ENCODE measurements around the gene VAT1. TPM values are rescaled to one million over a fixed set of nuclear protein-coding genes. Genes with fewer than 3 reads are reported as not detected.

Gene VAT1
- total RNA-seq: 194 and 208 TPM in 2 replicates

GRCh38 chr17:43021741-43022512 is at the start of gene VAT1:
Gene VAT1, minus strand, starts transcription at chr17:43022385. Its CDS starts 63 bp downstream, at chr17:43022322.

GRCh38 chr17:43024407-43025289 is 2.5 kb upstream of the VAT1 start, which contains the start of gene RND2:
Gene RND2, plus strand, starts transcription at chr17:43025231. Its CDS starts 117 bp downstream, at chr17:43025348.

GRCh38 chr17:43006639-43007551 is 15.3 kb downstream of the VAT1 start, which contains the start of gene IFI35:
Gene IFI35, plus strand, starts transcription at chr17:43006784. Its CDS starts 164 bp downstream, at chr17:43006948.

GRCh38 chr17:42997984-42998938 is 23.9 kb downstream of the VAT1 start, which contains the start of gene RPL27:
Gene RPL27, plus strand, starts transcription at chr17:42998419. Its CDS starts 332 bp downstream, at chr17:42998751.

GRCh38 chr17:42980274-42980765 is 41.9 kb downstream of the VAT1 start, which contains the start of gene RUNDC1:
Gene RUNDC1, plus strand, starts transcription at chr17:42980565. Its CDS starts 12 bp downstream, at chr17:42980577.

GRCh38 chr17:42979511-42980273 is 42.5 kb downstream of the VAT1 start, which contains the start of gene PTGES3L:
Gene PTGES3L, minus strand, starts transcription at chr17:42980080. Its CDS starts 27 bp downstream, at chr17:42980053.

Other genes with a start within 250 kb of the VAT1 start
- 77.3 and 82.1 TPM in 2 replicates for gene VPS25, start 248.9 kb downstream of the VAT1 start, total RNA-seq
- 2.0 and 4.1 TPM in 2 replicates for gene WNK4, start 241.8 kb downstream of the VAT1 start, total RNA-seq
- 64.2 and 69.5 TPM in 2 replicates for gene COA3, start 223.7 kb downstream of the VAT1 start, total RNA-seq
- not detected in 2 replicates for gene CNTD1, start 223.5 kb downstream of the VAT1 start, total RNA-seq
- gene BECN1, start 198.1 kb downstream of the VAT1 start, total RNA-seq: 68.6 and 74.5 TPM in 2 replicates
- gene PSME3, start 189.0 kb downstream of the VAT1 start, total RNA-seq: 67.7 and 107 TPM in 2 replicates
- gene AOC2, start 177.8 kb downstream of the VAT1 start, total RNA-seq: 0.65 TPM in 1 of 2 replicates, not detected in the other
- gene AOC3, start 171.2 kb downstream of the VAT1 start, total RNA-seq: not detected in 2 replicates
- gene G6PC1, start 121.6 kb downstream of the VAT1 start, total RNA-seq: not detected in 2 replicates
- gene AARSD1, start 57.9 kb downstream of the VAT1 start, total RNA-seq: 23.5 and 32.2 TPM in 2 replicates
- not detected in 2 replicates for gene PTGES3L, start 42.3 kb downstream of the VAT1 start, total RNA-seq
- 7.6 and 9.0 TPM in 2 replicates for gene RUNDC1, start 41.8 kb downstream of the VAT1 start, total RNA-seq
- gene RPL27, start 24.0 kb downstream of the VAT1 start, total RNA-seq: 1,314 and 1,460 TPM in 2 replicates
- gene IFI35, start 15.6 kb downstream of the VAT1 start, total RNA-seq: 40.6 and 44.4 TPM in 2 replicates
- gene RND2, start 2.8 kb upstream of the VAT1 start, total RNA-seq: 0.49 TPM in 1 of 2 replicates, not detected in the other
- 5.0 and 6.3 TPM in 2 replicates for gene BRCA1, start 103.0 kb upstream of the VAT1 start, total RNA-seq
- gene NBR1, start 148.8 kb upstream of the VAT1 start, total RNA-seq: 81.1 and 81.3 TPM in 2 replicates
- gene TMEM106A, start 189.5 kb upstream of the VAT1 start, total RNA-seq: 3.9 and 5.1 TPM in 2 replicates
- gene CCDC200, start 206.2 kb upstream of the VAT1 start, total RNA-seq: not detected in 2 replicates
- not detected in 2 replicates for gene RNU2-1, start 211.6 kb upstream of the VAT1 start, total RNA-seq

All from cardiac atrium fibroblast (primary cell).